Eye (tissue), 1 donor: Measurements from ENCODE around the gene GZF1.
"Not testable (repeated sequence)": the region's sequence is repeated elsewhere in the genome, so short reads cannot be mapped to it uniquely, and the experiment has no call there.

Experiments
- DNase-seq: peaks from one replicate; pipeline ENCODE4 v3.0.0-alpha.2; 2015

GZF1 gene

GRCh38 chr20:23347791-23348190 lies 14.2 kb upstream of the GZF1 start:
- no peak for DNase-seq

- not testable (repeated sequence) for DNase-seq
These were observed 13.5 kb upstream of the GZF1 start for GRCh38 chr20:23348510-23348909.

GRCh38 chr20:23349338-23350195 lies 12.4 kb upstream of the GZF1 start:
- DNase-seq, result no peak

- DNase-seq, result peak; percentile 99
These were observed 11.6 kb upstream of the GZF1 start, which contains the start of gene NXT1 for GRCh38 chr20:23350196-23350903. Gene NXT1, plus strand, starts transcription at chr20:23350791. Its CDS starts 3,251 bp downstream, at chr20:23354042.

GRCh38 chr20:23350904-23351838 lies 10.8 kb upstream of the GZF1 start:
- peak; percentile 82 for DNase-seq

- no peak for DNase-seq
These were observed 5.8 kb upstream of the GZF1 start for GRCh38 chr20:23356203-23356602.

GRCh38 chr20:23357767-23358562 lies 4.0 kb upstream of the GZF1 start:
- peak; percentile 99 for DNase-seq

GRCh38 chr20:23358563-23358906 lies 3.4 kb upstream of the GZF1 start:
- DNase-seq, result no peak

- DNase-seq, result peak; percentile 18
These were observed 2.9 kb upstream of the GZF1 start for GRCh38 chr20:23358923-23359593.

- DNase-seq, result no peak
These were observed 1.5 kb upstream of the GZF1 start for GRCh38 chr20:23360531-23360930.

GRCh38 chr20:23361119-23361475 lies 885 bp upstream of the GZF1 start:
- peak; percentile 68 for DNase-seq

- DNase-seq, result peak; percentile 74
These were observed 642 bp downstream of the GZF1 start for GRCh38 chr20:23362392-23363256.

- DNase-seq, result no peak
These were observed 1.3 kb downstream of the GZF1 start for GRCh38 chr20:23363257-23363649.

- no peak for DNase-seq
These were observed 3.6 kb downstream of the GZF1 start for GRCh38 chr20:23365390-23366165.

- no peak for DNase-seq
These were observed 4.4 kb downstream of the GZF1 start for GRCh38 chr20:23366384-23366783.

GRCh38 chr20:23367770-23368169 lies 5.8 kb downstream of the GZF1 start:
- DNase-seq, result no peak

GRCh38 chr20:23368316-23369071 lies 6.5 kb downstream of the GZF1 start:
- no peak for DNase-seq

GRCh38 chr20:23369072-23369823 lies 7.3 kb downstream of the GZF1 start:
- DNase-seq, result no peak
